ENCODE data around the gene PLXNA2.
A peak's percentile ranks its signal among the peaks of the same experiment; 100 is the strongest.

PLXNA2 gene

GRCh38 chr1:208252836-208253576 is 8.8 kb upstream of the PLXNA2 start:
- Mint-ChIP-seq H3K9me3 (no peaks in the 10 kb centered on the region), H3K4me1 (ENCODE audit: low read depth) (no peaks in the 10 kb centered on the region), H3K27ac (no peak overlapping the region), H3K27me3 (peaks cover 59% of the 10 kb centered on the region), H3K4me3 (no peak overlapping the region), H3K36me3 (ENCODE audit: low read depth) (no peaks in the 10 kb centered on the region)
- no peak for DNase-seq

GRCh38 chr1:208251911-208252835 is 8.0 kb upstream of the PLXNA2 start:
- Mint-ChIP-seq H3K27ac (no peak overlapping the region), H3K27me3 (peaks cover 51% of the 10 kb centered on the region), H3K4me3 (no peak overlapping the region), H3K36me3 (ENCODE audit: low read depth) (no peaks in the 10 kb centered on the region), H3K4me1 (ENCODE audit: low read depth) (no peaks in the 10 kb centered on the region), H3K9me3 (no peaks in the 10 kb centered on the region)
- DNase-seq = no peak

- no peaks in the 10 kb centered on the region for H3K9me3 Mint-ChIP-seq
- no peaks in the 10 kb centered on the region for H3K36me3 Mint-ChIP-seq (ENCODE audit: low read depth)
- no peak overlapping the region for H3K27ac Mint-ChIP-seq
Measured at GRCh38 chr1:208251015-208251414, 6.8 kb upstream of the PLXNA2 start.

GRCh38 chr1:208250613-208251012 is 6.4 kb upstream of the PLXNA2 start:
- no peaks in the 10 kb centered on the region for H3K36me3 Mint-ChIP-seq (ENCODE audit: low read depth)
- H3K27ac Mint-ChIP-seq = no peak overlapping the region
- no peaks in the 10 kb centered on the region for H3K4me1 Mint-ChIP-seq (ENCODE audit: low read depth)
- no peak overlapping the region for H3K4me3 Mint-ChIP-seq
- no peaks in the 10 kb centered on the region for H3K9me3 Mint-ChIP-seq
- no peak for DNase-seq
- peaks cover 37% of the 10 kb centered on the region for H3K27me3 Mint-ChIP-seq

More at GRCh38 chr1:208251015-208251414, 6.8 kb upstream of the PLXNA2 start:
- no peak overlapping the region for H3K4me3 Mint-ChIP-seq
- peaks cover 41% of the 10 kb centered on the region for H3K27me3 Mint-ChIP-seq
- no peaks in the 10 kb centered on the region for H3K4me1 Mint-ChIP-seq (ENCODE audit: low read depth)
- DNase-seq = no peak

GRCh38 chr1:208248991-208249696 is 5.0 kb upstream of the PLXNA2 start:
- H3K36me3 Mint-ChIP-seq (ENCODE audit: low read depth) = no peaks in the 10 kb centered on the region

GRCh38 chr1:208248307-208248801 is 4.2 kb upstream of the PLXNA2 start:
- no peak for DNase-seq
- Mint-ChIP-seq H3K4me1 (ENCODE audit: low read depth) (peaks cover 12% of the 10 kb centered on the region), H3K27me3 (peaks cover 35% of the 10 kb centered on the region), H3K27ac (no peak overlapping the region), H3K36me3 (ENCODE audit: low read depth) (no peaks in the 10 kb centered on the region), H3K4me3 (no peak overlapping the region), H3K9me3 (no peaks in the 10 kb centered on the region)

More at GRCh38 chr1:208248991-208249696, 5.0 kb upstream of the PLXNA2 start:
- Mint-ChIP-seq H3K4me3 (no peak overlapping the region), H3K27me3 (peaks cover 33% of the 10 kb centered on the region), H3K9me3 (no peaks in the 10 kb centered on the region), H3K4me1 (ENCODE audit: low read depth) (peaks cover 9% of the 10 kb centered on the region), H3K27ac (no peak overlapping the region)
- DNase-seq = no peak

GRCh38 chr1:208247696-208248095 is 3.5 kb upstream of the PLXNA2 start:
- H3K27me3 Mint-ChIP-seq = peaks cover 34% of the 10 kb centered on the region
- H3K4me1 Mint-ChIP-seq (ENCODE audit: low read depth) = peaks cover 14% of the 10 kb centered on the region
- H3K9me3 Mint-ChIP-seq = no peaks in the 10 kb centered on the region
- no peak overlapping the region for H3K4me3 Mint-ChIP-seq
- H3K36me3 Mint-ChIP-seq (ENCODE audit: low read depth) = no peaks in the 10 kb centered on the region
- no peak for DNase-seq
- no peak overlapping the region for H3K27ac Mint-ChIP-seq

- peaks cover 33% of the 10 kb centered on the region for H3K27me3 Mint-ChIP-seq
- H3K9me3 Mint-ChIP-seq = no peaks in the 10 kb centered on the region
- H3K4me3 Mint-ChIP-seq = peak overlapping the region; percentile 73
- H3K4me1 Mint-ChIP-seq (ENCODE audit: low read depth) = peaks cover 14% of the 10 kb centered on the region
- H3K36me3 Mint-ChIP-seq (ENCODE audit: low read depth) = no peaks in the 10 kb centered on the region
- peak; percentile 79 for DNase-seq
- H3K27ac Mint-ChIP-seq = no peak overlapping the region
Measured at GRCh38 chr1:208245185-208245705, 1.1 kb upstream of the PLXNA2 start.

- Mint-ChIP-seq H3K9me3 (no peaks in the 10 kb centered on the region), H3K27me3 (peaks cover 42% of the 10 kb centered on the region), H3K4me3 (peak overlapping the region; percentile 81), H3K4me1 (ENCODE audit: low read depth) (peaks cover 14% of the 10 kb centered on the region), H3K27ac (no peak overlapping the region), H3K36me3 (ENCODE audit: low read depth) (no peaks in the 10 kb centered on the region)
- no peak for DNase-seq
Measured at GRCh38 chr1:208243527-208243966, 637 bp downstream of the PLXNA2 start.

- peaks cover 46% of the 10 kb centered on the region for H3K27me3 Mint-ChIP-seq
Measured at GRCh38 chr1:208242941-208243526, 1.1 kb downstream of the PLXNA2 start.

GRCh38 chr1:208242146-208242545 is 2.0 kb downstream of the PLXNA2 start:
- Mint-ChIP-seq H3K4me1 (ENCODE audit: low read depth) (peaks cover 14% of the 10 kb centered on the region), H3K36me3 (ENCODE audit: low read depth) (no peaks in the 10 kb centered on the region), H3K27me3 (peaks cover 55% of the 10 kb centered on the region), H3K27ac (no peak overlapping the region), H3K4me3 (peak overlapping the region; percentile 63), H3K9me3 (no peaks in the 10 kb centered on the region)
- DNase-seq = no peak

More at GRCh38 chr1:208242941-208243526, 1.1 kb downstream of the PLXNA2 start:
- Mint-ChIP-seq H3K36me3 (ENCODE audit: low read depth) (no peaks in the 10 kb centered on the region), H3K9me3 (no peaks in the 10 kb centered on the region), H3K4me1 (ENCODE audit: low read depth) (peaks cover 14% of the 10 kb centered on the region), H3K4me3 (peak overlapping the region; percentile 63), H3K27ac (no peak overlapping the region)
- DNase-seq = peak; percentile 53

- no peak for DNase-seq
- Mint-ChIP-seq H3K36me3 (ENCODE audit: low read depth) (no peaks in the 10 kb centered on the region), H3K4me3 (no peak overlapping the region), H3K27me3 (peaks cover 62% of the 10 kb centered on the region), H3K27ac (no peak overlapping the region), H3K4me1 (ENCODE audit: low read depth) (peaks cover 15% of the 10 kb centered on the region), H3K9me3 (no peaks in the 10 kb centered on the region)
Measured at GRCh38 chr1:208241512-208241911, 2.7 kb downstream of the PLXNA2 start.

- no peaks in the 10 kb centered on the region for H3K36me3 Mint-ChIP-seq (ENCODE audit: low read depth)
- H3K9me3 Mint-ChIP-seq = no peaks in the 10 kb centered on the region
- peaks cover 22% of the 10 kb centered on the region for H3K4me1 Mint-ChIP-seq (ENCODE audit: low read depth)
- no peak overlapping the region for H3K27ac Mint-ChIP-seq
- no peak overlapping the region for H3K4me3 Mint-ChIP-seq
- H3K27me3 Mint-ChIP-seq = peaks cover 67% of the 10 kb centered on the region
- no peak for DNase-seq
Measured at GRCh38 chr1:208240662-208241355, 3.4 kb downstream of the PLXNA2 start.

All from activated T-cell treated with anti-CD3 and anti-CD28 coated beads, Interleukin-2, amount 50 U/mL, for 24 hours (primary cell).